ENCODE measurements around the gene ACER2.

ACER2 gene

DNA sequence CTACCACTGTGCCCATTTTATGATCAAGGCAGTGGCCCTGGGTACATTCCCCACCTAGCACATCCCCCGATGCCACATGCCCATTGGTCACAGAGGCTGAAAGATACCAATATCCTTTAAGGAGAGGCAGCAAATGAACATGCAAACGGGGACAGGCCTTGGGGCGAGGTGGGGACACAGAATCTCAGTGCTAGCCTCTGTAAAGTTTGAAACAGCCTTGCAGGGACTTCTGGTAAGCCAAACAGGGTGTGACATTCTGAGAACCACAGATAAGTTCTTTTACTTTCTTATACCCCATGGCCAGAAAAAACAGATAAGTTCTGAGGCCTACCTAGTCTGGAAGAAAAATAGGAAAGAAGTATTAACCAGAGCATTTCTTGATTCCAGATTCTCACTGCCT, 60.5 kb downstream of the ACER2 start:
- no peak overlapping the region for H3K4me3 ChIP-seq (ENCODE audit: low read depth, low read length)
- no peak for DNase-seq (ENCODE audit: low read depth)
- TF ChIP-seq, protein P1, sequence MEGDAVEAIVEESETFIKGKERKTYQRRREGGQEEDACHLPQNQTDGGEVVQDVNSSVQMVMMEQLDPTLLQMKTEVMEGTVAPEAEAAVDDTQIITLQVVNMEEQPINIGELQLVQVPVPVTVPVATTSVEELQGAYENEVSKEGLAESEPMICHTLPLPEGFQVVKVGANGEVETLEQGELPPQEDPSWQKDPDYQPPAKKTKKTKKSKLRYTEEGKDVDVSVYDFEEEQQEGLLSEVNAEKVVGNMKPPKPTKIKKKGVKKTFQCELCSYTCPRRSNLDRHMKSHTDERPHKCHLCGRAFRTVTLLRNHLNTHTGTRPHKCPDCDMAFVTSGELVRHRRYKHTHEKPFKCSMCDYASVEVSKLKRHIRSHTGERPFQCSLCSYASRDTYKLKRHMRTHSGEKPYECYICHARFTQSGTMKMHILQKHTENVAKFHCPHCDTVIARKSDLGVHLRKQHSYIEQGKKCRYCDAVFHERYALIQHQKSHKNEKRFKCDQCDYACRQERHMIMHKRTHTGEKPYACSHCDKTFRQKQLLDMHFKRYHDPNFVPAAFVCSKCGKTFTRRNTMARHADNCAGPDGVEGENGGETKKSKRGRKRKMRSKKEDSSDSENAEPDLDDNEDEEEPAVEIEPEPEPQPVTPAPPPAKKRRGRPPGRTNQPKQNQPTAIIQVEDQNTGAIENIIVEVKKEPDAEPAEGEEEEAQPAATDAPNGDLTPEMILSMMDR (IDR thresholded peaks at IDR 0.05; ENCODE audit: control insufficient read depth, extremely low read depth, insufficient read depth): no peak

DNA sequence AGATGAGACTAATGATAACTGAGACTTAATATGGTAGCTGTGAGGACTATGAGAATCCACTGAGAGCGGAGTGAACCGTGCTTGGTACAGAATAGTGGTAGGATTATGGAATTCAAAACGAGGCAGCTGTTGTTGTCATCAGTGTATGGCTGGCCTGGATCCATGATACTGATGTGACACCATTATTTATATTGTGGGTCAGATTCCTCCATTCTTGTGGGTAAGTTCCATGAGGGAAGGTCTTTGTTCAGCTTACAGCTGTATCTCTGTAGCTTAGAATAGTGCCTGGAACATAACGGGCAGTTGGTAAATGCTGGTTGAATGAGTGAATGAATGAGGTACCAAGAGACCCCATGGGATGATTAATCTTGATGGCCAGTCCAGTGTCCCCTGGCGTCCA, 61.8 kb downstream of the ACER2 start:
- TF ChIP-seq, protein P1 (IDR thresholded peaks at IDR 0.05; ENCODE audit: control insufficient read depth, extremely low read depth, insufficient read depth): no peak
- DNase-seq (ENCODE audit: low read depth): no peak
- no peak overlapping the region for H3K4me3 ChIP-seq (ENCODE audit: low read depth, low read length)

DNA sequence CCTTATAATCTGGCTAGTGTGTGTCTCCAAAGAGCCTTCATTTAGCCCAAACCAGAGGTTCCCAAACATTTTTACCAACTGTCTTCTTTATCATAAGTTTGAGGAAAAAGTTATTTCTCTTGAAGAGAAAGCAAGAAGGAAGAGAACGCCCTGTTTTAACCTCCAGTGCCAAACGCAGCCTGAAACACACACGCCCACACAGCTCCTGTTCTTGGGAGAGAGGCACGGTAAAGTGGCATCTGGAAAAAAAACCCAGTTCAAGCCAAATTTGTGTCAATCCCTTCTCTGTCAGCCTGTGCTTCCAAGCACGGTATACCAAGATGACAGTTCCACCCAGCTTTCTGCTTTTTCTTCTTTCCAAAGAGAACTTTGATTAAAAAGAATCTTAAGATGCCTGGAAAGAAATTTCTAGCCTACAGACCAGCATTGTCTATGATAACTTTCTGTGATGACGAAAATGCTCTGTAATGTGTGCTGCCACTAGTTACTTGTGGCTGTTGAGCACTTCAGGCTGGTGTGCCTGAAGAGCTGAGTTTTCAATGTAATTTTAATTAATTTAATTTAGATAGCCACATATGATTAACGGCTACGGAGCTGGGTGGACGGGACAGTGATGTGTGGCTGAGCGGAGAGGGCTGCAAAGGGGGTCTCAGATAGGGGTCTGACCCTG, 62.3 kb downstream of the ACER2 start:
- TF ChIP-seq, protein P1 (IDR thresholded peaks at IDR 0.05; ENCODE audit: control insufficient read depth, extremely low read depth, insufficient read depth): no peak
- H3K4me3 ChIP-seq (ENCODE audit: low read depth, low read length): no peak overlapping the region
- no peak for DNase-seq (ENCODE audit: low read depth)

DNA sequence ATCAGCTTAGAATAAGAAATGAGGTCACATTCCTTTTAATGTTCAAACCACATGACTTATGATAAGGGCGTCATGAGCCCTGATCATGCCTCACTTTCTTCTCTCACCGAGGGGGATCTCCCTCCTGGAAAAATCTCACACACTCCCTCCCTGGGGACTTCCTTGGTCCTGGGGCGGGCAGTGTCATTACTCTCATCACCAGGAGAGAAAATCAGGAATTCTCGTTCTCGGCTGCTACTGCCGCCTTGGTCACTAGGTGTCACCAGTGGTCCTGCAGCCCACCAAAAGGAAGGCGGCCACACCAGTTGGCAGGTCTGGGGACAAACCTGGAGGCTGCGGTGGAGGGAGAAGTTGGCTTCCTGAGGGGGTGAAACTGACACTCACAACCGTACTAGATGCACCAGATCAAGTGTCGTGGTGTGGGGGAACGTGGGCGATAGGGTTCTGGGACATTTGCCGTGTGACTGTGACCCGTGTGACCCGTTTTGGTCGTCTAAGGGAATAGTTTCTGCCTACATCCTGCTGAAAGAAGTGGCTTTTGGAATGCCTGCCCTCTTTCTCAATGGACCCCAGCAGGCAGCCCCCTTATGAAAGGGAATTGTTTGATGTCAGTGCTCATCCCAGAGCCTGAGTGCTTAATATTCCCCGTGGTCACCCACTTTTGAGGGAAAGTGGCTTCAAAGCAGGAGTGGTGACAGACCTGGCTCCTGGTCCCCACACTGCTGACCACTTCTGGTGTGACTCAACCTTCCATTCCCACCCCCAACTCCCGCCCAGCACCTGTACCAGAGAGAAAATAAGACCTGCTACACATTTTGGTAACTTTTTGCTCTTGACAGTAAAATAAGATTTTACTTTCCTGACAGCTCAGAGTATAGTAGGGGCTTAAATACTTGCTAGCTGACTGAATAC, 63.2 kb downstream of the ACER2 start:
- TF ChIP-seq, protein P1 (IDR thresholded peaks at IDR 0.05; ENCODE audit: control insufficient read depth, extremely low read depth, insufficient read depth): peak; percentile 89
- no peak overlapping the region for H3K4me3 ChIP-seq (ENCODE audit: low read depth, low read length)
- DNase-seq (ENCODE audit: low read depth): no peak

GRCh38 chr9:19473605-19474004, 64.8 kb downstream of the ACER2 start:
- DNase-seq (ENCODE audit: low read depth): no peak
- TF ChIP-seq, protein P1 (IDR thresholded peaks at IDR 0.05; ENCODE audit: control insufficient read depth, extremely low read depth, insufficient read depth): no peak
- H3K4me3 ChIP-seq (ENCODE audit: low read depth, low read length): no peak overlapping the region

DNA sequence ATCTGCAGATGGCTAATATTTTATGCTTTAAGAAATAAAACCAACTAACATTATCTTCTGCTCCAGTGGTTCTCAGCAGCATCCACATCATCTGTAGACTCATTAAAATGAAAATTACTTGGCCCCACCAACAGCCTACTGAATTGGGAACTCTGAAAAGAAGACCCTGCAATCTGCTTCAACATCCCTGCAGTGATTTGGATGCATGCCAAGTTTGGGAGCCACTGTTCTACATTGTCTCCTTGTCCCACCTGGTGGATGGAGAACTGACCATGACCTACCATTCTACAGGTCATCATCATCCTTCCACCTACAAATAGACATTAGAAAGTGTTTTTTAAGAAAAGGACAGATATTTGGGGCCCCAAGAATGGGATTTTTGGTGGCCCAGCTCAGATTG, 71.1 kb downstream of the ACER2 start:
- no peak overlapping the region for H3K4me3 ChIP-seq (ENCODE audit: low read depth, low read length)
- DNase-seq (ENCODE audit: low read depth): no peak
- TF ChIP-seq, protein P1 (IDR thresholded peaks at IDR 0.05; ENCODE audit: control insufficient read depth, extremely low read depth, insufficient read depth): no peak
